Stimulated activated naive CD8-positive, alpha-beta T cell treated with anti-CD3 and anti-CD28 coated beads, Interleukin-15, Interleukin-2, amounts not matched to agents 100 U/mL and 50 U/mL, for 24 hours (primary cell): ENCODE data around the gene BRCA2.
A peak's percentile ranks its signal among the peaks of the same experiment; 100 is the strongest.

Experiments used
- ATAC-seq: fragments of 150-1000 bp; cut with Tn5 transposase; one replicate; pipeline ENCODE4 v1.10.0; 2021
- DNase-seq: peaks from one replicate; pipeline ENCODE4 v3.0.0; 2021

BRCA2 gene

GRCh38 chr13:32383836-32384618 is 68.7 kb downstream of the BRCA2 start:
- DNase-seq (no peak), ATAC-seq (no peak)

GRCh38 chr13:32384702-32385101 is 69.4 kb downstream of the BRCA2 start:
- no peak for DNase-seq

DNA sequence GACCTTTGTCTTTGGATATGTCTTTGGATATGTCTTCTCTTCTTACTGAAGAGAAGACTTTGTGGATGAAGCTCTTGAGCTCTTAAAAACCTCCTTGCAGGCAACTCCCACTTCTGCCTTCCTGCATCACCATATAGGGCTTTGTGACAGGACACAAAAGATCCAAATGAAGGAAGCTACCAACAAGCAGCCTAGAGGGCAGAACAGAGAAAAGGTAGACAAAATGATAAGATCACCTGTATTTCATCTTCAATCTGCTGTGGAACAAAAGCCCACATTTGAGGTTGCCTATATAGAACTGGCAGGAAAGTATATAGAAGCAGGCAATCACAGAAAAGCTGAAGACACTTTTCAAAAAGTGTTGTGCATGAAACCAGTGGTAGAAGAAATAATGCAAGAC is 70.1 kb downstream of the BRCA2 start:
- ATAC-seq: no peak

More at GRCh38 chr13:32384702-32385101, 69.4 kb downstream of the BRCA2 start:
- ATAC-seq: no peak

DNA sequence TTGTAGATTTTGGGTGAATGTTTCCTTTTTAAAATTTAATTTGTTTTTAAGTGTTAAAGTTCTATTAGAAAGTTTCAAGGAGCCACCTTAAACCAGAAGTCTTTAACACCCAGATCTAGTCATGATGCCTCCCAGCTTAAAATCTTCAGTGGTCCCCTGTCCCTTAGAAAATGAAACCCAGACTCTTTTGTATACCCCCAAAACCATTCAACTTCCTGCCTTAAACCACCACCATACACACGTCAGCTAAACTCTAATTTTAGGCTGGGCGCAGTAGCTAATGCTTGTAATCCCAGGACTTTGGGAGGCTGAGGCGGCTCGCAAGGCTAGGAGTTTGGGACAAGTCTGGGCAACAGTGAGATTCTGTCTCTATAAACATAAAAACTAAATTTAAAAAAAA is 74.7 kb downstream of the BRCA2 start:
- ATAC-seq (peak; percentile 71), DNase-seq (no peak)

More for the DNA sequence above, 70.1 kb downstream of the BRCA2 start:
- DNase-seq: no peak

DNA sequence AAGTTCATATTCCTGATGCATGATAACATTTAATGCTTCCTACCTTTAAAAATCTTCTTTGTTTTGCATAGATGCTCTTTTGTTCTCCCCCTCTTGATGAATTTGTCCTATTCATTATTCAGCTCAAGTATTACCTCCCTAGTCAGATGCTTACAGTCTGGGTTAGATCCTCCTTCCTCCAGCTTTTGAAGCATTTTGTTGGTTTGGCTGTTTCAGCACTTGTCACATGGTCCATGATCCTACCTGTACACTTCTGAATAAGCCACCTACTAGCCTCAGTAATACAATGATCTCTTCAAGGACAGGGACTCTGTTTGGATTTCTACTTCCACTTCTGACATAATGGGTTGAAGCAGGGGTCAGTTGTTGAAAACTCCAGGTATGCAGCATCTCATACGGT is 75.2 kb downstream of the BRCA2 start:
- ATAC-seq (no peak), DNase-seq (no peak)

DNA sequence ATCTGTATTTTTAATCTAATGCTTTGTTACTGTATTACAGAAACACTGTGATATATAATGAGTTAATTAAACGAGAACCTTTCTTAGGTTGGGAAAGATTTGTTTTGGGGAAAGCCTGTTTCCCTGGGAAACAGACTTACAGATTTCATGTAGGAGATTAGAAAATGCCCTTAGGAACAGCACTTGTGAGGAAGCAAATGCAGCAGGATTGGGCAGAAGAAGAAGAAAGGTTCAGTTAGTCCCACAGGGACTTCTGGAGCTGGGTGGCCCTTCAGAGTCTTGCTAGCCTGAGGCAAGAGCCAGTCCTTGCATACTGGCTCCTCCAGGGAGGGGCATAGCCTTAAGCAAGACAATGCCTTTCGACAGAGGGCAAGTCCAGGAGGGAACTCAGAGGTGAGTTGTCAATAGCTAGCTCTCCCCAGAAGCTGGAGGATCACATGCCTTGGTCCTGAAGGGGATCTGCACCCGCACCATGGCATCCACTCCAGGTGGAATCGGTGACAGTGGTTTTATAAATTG is 75.9 kb downstream of the BRCA2 start:
- ATAC-seq (no peak), DNase-seq (no peak)

DNA sequence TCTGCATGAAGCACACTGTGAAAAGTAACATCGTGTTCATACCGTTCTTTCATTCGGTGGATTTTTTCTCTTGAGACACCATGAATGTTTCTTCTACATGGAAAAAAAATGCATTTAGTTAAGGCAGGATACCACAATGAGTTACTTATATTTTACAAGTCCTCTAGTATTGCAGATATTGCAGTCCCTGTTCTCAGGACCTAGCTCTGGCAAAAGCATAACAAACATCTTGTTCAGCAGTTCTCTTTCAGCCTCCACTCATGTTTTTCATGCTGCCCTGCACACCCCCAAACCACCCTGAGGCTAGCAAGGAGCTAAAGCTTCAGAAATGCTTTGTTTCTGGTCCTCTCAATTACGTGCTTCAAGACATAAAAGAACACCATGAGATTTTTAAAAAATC is 87.8 kb downstream of the BRCA2 start:
- DNase-seq: no peak
- no peak for ATAC-seq

GRCh38 chr13:32407854-32408253 is 92.5 kb downstream of the BRCA2 start:
- DNase-seq (no peak), ATAC-seq (no peak)

DNA sequence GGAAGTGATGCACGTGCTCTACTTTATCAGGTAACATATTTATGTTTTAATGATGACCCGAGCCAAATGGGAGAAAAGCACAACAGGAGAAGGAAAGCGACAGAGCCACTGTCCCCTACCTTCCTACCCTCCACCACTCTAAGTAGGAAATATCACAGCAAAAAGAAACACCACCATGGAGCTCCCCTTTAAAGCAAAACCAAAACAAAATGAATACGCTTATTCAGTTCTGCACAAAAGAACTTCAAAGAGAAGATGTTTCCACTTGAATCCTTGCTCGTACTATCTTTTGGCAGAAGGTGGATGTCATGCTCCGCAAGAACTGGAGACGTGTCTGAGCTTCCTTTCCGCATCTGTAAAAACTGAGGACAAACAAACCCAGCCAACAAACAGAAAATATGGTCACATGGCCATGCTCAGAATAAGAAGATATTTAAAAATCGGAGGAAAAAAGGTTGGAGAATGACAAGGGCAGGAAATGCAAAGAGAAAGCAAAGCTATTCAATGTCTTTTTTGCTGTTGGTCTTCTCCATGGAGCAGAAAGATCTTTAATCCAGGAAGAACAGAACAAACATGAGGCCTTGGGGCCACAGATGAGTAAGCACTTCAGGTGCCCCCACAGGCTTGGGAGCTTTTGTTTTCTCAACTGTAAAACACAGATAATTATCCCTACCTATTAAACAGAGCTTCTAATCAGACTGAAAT is 93.1 kb downstream of the BRCA2 start:
- DNase-seq (no peak), ATAC-seq (no peak)

- DNase-seq: no peak
- ATAC-seq: no peak
These were observed 93.6 kb downstream of the BRCA2 start for GRCh38 chr13:32409001-32409313.

GRCh38 chr13:32409561-32410421 is 94.5 kb downstream of the BRCA2 start:
- ATAC-seq (no peak), DNase-seq (no peak)

DNA sequence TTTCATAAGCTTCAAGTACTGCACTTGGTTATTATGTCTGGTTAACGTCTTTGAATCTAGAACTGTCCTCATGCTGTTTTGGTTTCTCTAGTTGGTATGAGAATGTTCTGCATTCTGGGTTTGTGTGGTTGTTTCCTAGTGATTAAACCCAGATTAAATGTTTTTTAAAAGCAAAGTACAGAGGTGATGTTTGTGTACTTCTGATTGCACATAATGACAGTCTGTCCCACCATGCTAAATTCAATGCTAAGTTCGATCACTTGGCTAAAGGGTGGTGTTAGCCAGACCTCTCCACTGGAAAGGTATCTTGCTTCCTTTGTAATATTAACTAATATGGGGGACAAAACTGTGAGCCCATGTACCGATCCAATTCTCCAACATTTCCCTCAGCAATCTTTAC is 98.0 kb downstream of the BRCA2 start:
- DNase-seq: no peak
- ATAC-seq: no peak

DNA sequence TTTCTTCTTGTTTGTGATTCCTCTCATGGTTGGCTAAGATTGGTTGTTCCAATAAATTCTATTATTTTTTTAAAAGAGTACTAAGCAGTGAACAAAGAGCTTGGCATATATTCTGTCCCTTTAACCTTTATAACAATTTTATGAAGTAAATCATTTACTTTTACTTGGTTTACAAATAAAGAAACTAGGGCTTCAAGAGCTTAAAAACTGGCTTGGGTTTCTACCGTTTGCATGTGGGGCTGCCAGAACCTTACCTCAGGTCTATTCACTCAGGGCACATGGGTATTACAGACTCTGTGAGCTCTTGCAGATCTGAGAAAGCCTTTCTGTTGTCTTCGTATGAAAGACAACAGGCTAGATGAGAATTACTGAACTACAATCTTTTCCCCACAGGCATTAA is 99.3 kb downstream of the BRCA2 start:
- ATAC-seq (no peak), DNase-seq (no peak)

DNA sequence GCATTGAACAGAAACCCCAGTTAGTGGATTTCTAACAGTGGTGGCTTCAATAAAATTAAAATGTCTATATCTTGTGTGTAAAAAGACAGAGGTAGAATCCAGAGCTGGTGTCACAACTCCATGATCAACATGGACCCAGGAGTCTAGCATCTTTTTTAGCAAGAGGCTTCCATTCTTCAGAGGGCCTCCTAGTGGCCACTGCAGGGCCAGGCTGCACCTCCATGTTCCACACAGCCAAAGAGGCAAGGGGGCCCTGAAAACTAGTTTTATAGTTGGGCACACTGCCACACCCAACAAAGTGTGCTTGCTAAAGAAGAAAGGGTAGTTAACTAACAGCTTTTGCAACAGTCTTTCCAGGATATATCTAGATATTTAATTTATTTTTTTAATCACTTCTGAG is 99.7 kb downstream of the BRCA2 start:
- DNase-seq: no peak
- ATAC-seq: peak; percentile 71

DNA sequence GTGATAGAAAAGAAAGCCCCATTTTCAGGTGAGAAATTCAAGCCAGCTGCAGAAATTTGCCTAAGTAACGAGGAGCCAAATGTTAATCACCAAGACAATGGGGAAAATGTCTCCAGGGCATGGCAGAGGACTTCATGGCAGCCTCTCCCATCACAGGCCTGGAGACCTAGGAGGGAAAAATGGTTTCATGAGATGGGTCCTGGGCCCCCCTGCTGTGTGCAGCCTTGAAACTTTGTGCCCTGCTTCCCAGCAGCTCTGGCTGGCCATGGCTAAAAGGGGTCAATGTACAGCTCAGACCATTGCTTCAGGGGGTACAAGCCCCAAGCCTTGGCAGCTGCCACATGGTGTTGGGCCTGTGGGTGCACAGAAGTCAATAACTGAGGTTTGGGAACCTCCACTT is 102.7 kb downstream of the BRCA2 start:
- no peak for DNase-seq
- no peak for ATAC-seq

DNA sequence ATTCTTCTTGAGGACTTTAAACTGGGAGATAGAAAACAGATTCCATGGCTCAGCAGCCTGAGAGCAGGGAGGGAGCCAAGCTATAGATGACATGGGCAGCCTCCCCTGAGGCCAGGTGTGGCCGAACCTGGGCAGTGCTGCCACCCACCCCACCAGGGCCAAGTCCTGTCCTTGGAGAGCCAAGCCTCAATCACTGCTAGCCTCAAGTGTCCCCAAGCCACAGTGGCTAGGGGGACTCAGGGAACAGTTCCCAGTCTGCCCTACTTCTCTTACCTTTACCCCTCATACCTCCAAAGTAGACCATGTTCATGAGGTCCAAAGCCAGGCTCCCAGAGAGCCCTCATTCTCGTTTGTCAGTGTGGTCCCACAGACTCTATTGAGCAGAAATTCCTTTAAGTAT is 104.6 kb downstream of the BRCA2 start:
- ATAC-seq (no peak), DNase-seq (no peak)

DNA sequence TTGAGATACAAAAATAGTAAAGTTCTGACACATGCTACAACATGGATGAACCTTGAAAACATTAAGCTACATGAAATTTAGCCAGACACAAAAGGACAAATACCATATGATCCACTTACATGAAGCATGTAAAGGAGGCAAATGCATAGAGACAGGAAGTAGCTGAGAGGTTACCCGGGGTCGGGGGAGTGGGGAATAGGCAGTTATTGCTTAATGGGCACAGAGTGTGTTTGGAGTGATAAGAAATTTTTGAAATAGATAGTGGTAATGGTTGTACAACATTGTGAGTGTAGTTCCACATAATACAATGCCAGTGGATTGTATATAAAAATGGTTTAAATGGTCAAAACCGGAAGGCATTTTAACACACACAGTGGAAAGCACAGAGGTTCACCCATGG is 108.3 kb downstream of the BRCA2 start:
- DNase-seq: no peak

GRCh38 chr13:32425158-32425557 is 109.8 kb downstream of the BRCA2 start:
- DNase-seq (no peak), ATAC-seq (no peak)

More for the DNA sequence above, 108.3 kb downstream of the BRCA2 start:
- ATAC-seq: no peak

- peak; percentile 51 for ATAC-seq
- peak; percentile 43 for DNase-seq
These were observed 111.1 kb downstream of the BRCA2 start for GRCh38 chr13:32426191-32426989.

GRCh38 chr13:32426990-32427851 is 111.9 kb downstream of the BRCA2 start:
- DNase-seq (peak; percentile 74), ATAC-seq (peak; percentile 19)
